Epithelial cell of esophagus (primary cell): ENCODE measurements around the gene ZDHHC1.

Experiments used
- DNase-seq: peaks from one replicate; pipeline ENCODE4 v3.0.0; 2010; ENCODE audit warnings: low read depth
- H3K4me3 ChIP-seq: 2 replicates; pipeline ENCODE4 v1.5.1; 2011; ENCODE audit warnings: mild to moderate bottlenecking, low read length, control low read depth
- CTCF ChIP-seq: IDR thresholded peaks from 2 replicates; pipeline ENCODE4 v1.5.1; 2011; ENCODE audit warnings: low read depth, mild to moderate bottlenecking, low read length, control low read depth, inconsistent platforms; ENCODE audit not compliant: insufficient read depth; ENCODE audit errors: missing control alignments

The ZDHHC1 gene

GRCh38 chr16:67438098-67438791 lies 22.0 kb upstream of the ZDHHC1 start:
- TF ChIP-seq CTCF = no peak
- DNase-seq = no peak

GRCh38 chr16:67437513-67437912 lies 21.2 kb upstream of the ZDHHC1 start:
- DNase-seq = no peak
- H3K4me3 ChIP-seq = no peak overlapping the region
- TF ChIP-seq CTCF = no peak

More at GRCh38 chr16:67438098-67438791, 22.0 kb upstream of the ZDHHC1 start:
- no peak overlapping the region for H3K4me3 ChIP-seq

DNA sequence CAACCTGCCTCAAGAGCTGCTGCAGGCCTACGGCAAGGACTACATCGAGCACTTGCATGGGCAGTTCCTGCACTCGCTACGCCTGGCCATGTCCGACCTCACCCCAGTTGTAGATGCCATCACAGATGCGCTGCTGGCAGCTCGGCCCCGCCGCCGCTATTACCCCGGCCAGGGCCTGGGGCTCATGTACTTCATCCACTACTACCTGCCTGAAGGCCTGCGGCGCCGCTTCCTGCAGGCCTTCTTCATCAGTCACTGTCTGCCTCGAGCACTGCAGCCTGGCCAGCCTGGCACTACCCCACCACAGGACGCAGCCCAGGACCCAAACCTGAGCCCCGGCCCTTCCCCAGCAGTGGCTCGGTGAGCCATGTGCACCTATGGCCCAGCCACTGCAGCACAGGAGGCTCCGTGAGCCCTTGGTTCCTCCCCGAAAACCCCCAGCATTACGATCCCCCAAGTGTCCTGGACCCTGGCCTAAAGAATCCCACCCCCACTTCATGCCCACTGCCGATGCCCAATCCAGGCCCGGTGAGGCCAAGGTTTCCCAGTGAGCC lies 20.4 kb upstream of the ZDHHC1 start:
- no peak overlapping the region for H3K4me3 ChIP-seq
- no peak for DNase-seq
- TF ChIP-seq CTCF = no peak

DNA sequence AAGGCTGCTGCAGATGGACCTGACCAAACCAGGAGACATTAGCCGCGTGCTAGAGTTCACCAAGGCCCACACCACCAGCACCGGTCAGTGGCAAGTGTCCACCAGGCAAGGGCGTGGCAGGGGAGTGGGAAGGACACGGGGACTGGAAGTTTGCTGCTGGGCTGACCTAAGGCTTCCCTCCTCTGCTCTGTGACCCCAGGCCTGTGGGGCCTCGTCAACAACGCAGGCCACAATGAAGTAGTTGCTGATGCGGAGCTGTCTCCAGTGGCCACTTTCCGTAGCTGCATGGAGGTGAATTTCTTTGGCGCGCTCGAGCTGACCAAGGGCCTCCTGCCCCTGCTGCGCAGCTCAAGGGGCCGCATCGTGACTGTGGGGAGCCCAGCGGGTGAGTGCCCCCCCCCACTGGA lies 19.5 kb upstream of the ZDHHC1 start:
- no peak for TF ChIP-seq CTCF
- no peak overlapping the region for H3K4me3 ChIP-seq
- no peak for DNase-seq

GRCh38 chr16:67433131-67433719 lies 16.9 kb upstream of the ZDHHC1 start:
- no peak for TF ChIP-seq CTCF
- no peak overlapping the region for H3K4me3 ChIP-seq
- DNase-seq = no peak

- H3K4me3 ChIP-seq = no peak overlapping the region
- no peak for DNase-seq
- TF ChIP-seq CTCF = no peak
Measured at GRCh38 chr16:67432506-67432890, 16.2 kb upstream of the ZDHHC1 start.
